NB4 (cell line): ENCODE measurements around the gene MAP3K12.
A peak's percentile ranks its signal among the peaks of the same experiment; 100 is the strongest.

Source experiments
- CTCF ChIP-seq: IDR thresholded peaks from one replicate; pipeline ENCODE4 v1.5.1; 2012; ENCODE audit warnings: low read depth, low read length
- MAX ChIP-seq: IDR thresholded peaks from 2 replicates; pipeline ENCODE4 v1.6.1; 2011; ENCODE audit warnings: low read depth, low read length
- POLR2A ChIP-seq: IDR thresholded peaks from 2 replicates; pipeline ENCODE4 v1.6.1; 2011; ENCODE audit warnings: mild to moderate bottlenecking; ENCODE audit not compliant: insufficient read length; ENCODE audit errors: extremely low read depth

- TF ChIP-seq CTCF (no peak), MAX (peak; percentile 65), POLR2A (peak; percentile 89)
These were observed 58.0 kb downstream of the MAP3K12 start, which contains the start of gene PRR13 for GRCh38 chr12:53441040-53441833.
